GM12892 (cell line): ENCODE data around the gene LTV1.
"Not testable (repeated sequence)": the region's sequence is repeated elsewhere in the genome, so short reads cannot be mapped to it uniquely, and the experiment has no call there.

Experiments
- POLR2AphosphoS5 ChIP-seq: IDR thresholded peaks from 2 replicates; pipeline ENCODE4 v1.6.1; 2011; ENCODE audit warnings: low read depth, low read length, control low read depth
- TAF1 ChIP-seq: IDR thresholded peaks from 2 replicates; pipeline ENCODE4 v1.6.1; 2011; ENCODE audit warnings: low read depth, mild to moderate bottlenecking, control low read depth, low read length, borderline replicate concordance

DNA sequence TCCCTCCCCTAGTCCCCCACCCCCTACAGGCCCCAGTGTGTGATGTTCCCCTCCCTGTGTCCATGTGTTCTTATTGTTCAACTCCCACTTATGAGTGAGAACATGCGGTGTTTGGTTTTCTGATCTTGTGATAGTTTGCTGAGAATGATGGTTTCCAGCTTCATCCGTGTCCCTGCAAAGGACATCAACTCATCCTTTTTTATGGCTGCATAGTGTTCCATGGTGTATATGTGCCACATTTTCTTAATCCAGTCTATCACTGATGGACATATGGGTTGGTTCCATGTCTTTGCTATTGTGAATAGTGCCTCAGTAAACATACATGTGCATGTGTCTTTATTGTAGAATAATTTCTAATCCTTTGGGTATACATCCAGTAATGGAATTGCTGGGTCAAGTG lies 46.6 kb upstream of the LTV1 start:
- TF ChIP-seq POLR2AphosphoS5, TAF1: not testable (repeated sequence)
